Gastroesophageal sphincter (tissue), 3 donors: ENCODE data around the gene ABLIM2.

Experiments used
- POLR2A ChIP-seq, 2 donors: fragments of 450-650 bp; IDR thresholded peaks; one replicate each; pipeline ENCODE4 v1.6.1; 2017; ENCODE audit warnings: antibody characterized with exemption in 2 of 2, mild to moderate bottlenecking in 2 of 2, moderate library complexity in 1 of 2
- TF ChIP-seq, protein P1 (sequence below), 4 experiments: fragments of 200-600 bp in 2 of 4; fragments of 450-650 bp in 2 of 4; sonication (generic) in 1 of 4; IDR thresholded peaks; one replicate each; pipeline ENCODE4 v1.5.1; 2017 to 2019; ENCODE audit warnings: antibody characterized with exemption in 4 of 4, mild to moderate bottlenecking in 2 of 4, moderate library complexity in 2 of 4

DNA sequence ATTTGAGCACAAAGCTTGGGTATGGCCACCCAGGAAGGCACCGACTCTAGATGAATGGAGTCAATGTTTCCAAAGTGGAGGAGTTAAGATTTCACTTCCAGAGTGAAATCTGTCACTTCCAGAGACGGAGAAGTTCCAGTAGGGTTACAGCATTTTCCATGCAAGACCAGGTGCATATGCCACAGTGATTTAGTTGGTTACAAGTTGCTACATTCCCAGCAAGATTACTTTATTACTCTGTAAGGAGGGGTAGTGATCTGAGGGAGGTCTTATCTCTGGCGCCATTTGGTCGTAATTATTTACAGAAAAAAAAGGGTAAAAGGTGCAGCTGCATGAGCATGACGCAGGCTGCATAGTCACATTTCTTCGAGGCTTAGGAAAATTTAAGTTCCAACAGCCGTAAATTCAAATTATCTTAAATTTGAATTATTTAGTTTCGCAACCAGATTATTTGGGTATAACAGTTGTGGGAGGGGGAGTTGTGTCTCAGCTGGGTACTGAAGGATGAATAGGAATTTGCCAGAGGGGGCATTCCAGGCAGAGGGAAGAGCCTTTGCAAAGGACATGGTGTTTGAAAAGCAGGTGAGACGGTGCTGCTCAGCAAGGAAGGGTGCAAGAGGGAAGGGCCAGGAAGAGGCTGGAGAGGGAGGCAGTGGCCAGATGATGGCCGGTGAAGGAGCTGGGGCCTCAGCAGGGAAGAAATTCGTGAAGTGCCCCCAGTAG is 201.5 kb downstream of the ABLIM2 start:
- TF ChIP-seq POLR2A (IDR thresholded peaks at IDR 0.05): no peak
- TF ChIP-seq, protein P1, sequence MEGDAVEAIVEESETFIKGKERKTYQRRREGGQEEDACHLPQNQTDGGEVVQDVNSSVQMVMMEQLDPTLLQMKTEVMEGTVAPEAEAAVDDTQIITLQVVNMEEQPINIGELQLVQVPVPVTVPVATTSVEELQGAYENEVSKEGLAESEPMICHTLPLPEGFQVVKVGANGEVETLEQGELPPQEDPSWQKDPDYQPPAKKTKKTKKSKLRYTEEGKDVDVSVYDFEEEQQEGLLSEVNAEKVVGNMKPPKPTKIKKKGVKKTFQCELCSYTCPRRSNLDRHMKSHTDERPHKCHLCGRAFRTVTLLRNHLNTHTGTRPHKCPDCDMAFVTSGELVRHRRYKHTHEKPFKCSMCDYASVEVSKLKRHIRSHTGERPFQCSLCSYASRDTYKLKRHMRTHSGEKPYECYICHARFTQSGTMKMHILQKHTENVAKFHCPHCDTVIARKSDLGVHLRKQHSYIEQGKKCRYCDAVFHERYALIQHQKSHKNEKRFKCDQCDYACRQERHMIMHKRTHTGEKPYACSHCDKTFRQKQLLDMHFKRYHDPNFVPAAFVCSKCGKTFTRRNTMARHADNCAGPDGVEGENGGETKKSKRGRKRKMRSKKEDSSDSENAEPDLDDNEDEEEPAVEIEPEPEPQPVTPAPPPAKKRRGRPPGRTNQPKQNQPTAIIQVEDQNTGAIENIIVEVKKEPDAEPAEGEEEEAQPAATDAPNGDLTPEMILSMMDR (IDR thresholded peaks at IDR 0.05): no peak
